Measurements from ENCODE around the gene MAD1L1. TPM values are rescaled to one million over a fixed set of nuclear protein-coding genes. Genes with fewer than 3 reads are reported as not detected.

MAD1L1 gene
- total and polyA plus RNA-seq, 2 of the 8 experiments (the other 6 are each of a cell fraction or from before 2014, with no cell fraction given): 40.4 to 44.6 TPM

- Histone ChIP-seq H4K20me1 (replicated peaks in 1 of 2; ENCODE audit: control insufficient read depth in 1 of 2, insufficient read depth in 2 of 2, low read length in 2 of 2) (peaks cover 2 to 4% of the 10 kb centered on the region in 2 experiments), H3K36me3 (ENCODE audit: control insufficient read depth in 2 of 4, insufficient read depth in 4 of 4, low read length in 3 of 4) (no peaks in the 10 kb centered on the region; a peak in 1 of 8 replicates), H3K14ac (ENCODE audit: insufficient read length) (no peak overlapping the region), H3K79me1 (ENCODE audit: low read depth, low read length) (no peaks in the 10 kb centered on the region; the same call in 1 of the 2 replicates), H3K79me2 (ENCODE audit: control insufficient read depth in 1 of 2, insufficient read depth in 2 of 2, low read length in 2 of 2) (no peaks in the 10 kb centered on the region), H2AFZ (ENCODE audit: low read length) (no peak overlapping the region), H4K8ac (ENCODE audit: extremely low read depth, insufficient read depth, low read length) (no peak overlapping the region), H2BK120ac (replicated peaks; ENCODE audit: low read depth, low read length) (no peak overlapping the region), H3K9ac (replicated peaks in 1 of 4; ENCODE audit: extremely low read depth in 1 of 4, low read depth in 3 of 4, low read length in 3 of 4) (no peak overlapping the region), H2BK12ac (ENCODE audit: low read depth, low read length) (no peak overlapping the region), H2BK5ac (ENCODE audit: low read depth, low read length) (no peak overlapping the region), H3K9me3 (ENCODE audit: insufficient read depth in 2 of 2, low read depth in 1 of 2, low read length in 1 of 2) (no peaks in the 10 kb centered on the region), H4K91ac (replicated peaks; ENCODE audit: insufficient read length, low read length) (no peak overlapping the region), H3K27me3 (replicated peaks in 1 of 4; ENCODE audit: control insufficient read depth in 3 of 4, extremely low read depth in 1 of 4, insufficient read depth in 3 of 4, low read length in 3 of 4) (no peaks in the 10 kb centered on the region), H3K23me2 (ENCODE audit: low read depth, low read length) (no peaks in the 10 kb centered on the region), H4K5ac (ENCODE audit: insufficient read length, low read depth, low read length) (no peak overlapping the region), H3K4me2 (ENCODE audit: insufficient read depth in 1 of 2, low read depth in 2 of 2, low read length in 2 of 2) (no peak overlapping the region), H3K56ac (replicated peaks; ENCODE audit: insufficient read length, low read depth, low read length) (no peak overlapping the region), H3K23ac (ENCODE audit: insufficient read length) (no peak overlapping the region), H3K27ac (ENCODE audit: low read depth, low read length) (no peak overlapping the region), H2BK20ac (ENCODE audit: low read length) (no peak overlapping the region), H2AK5ac (ENCODE audit: low read depth, low read length) (no peak overlapping the region), H3K4me1 (replicated peaks in 1 of 4; ENCODE audit: control insufficient read depth in 3 of 4, insufficient read depth in 4 of 4, low read length in 3 of 4) (no peaks in the 10 kb centered on the region; a peak in 1 of 7 replicates), H3K4me3 (ENCODE audit: extremely low read depth in 1 of 4, insufficient read depth in 2 of 4, low read depth in 3 of 4, low read length in 4 of 4) (no peak overlapping the region), H3K4ac (replicated peaks; ENCODE audit: insufficient read length, low read depth, low read length) (no peak overlapping the region), H2BK15ac (ENCODE audit: low read length) (no peak overlapping the region), H3K18ac (ENCODE audit: extremely low read depth, low read length) (no peak overlapping the region)
- ChIA-PET CTCF (ENCODE audit: partially characterized antibody) (interaction anchor here (0.7 to 1.4 kb wide), 3 partner anchors 9 to 253 kb away, joined by 3 read pairs; no protein-coding TSS in a partner anchor), POLR2A (ENCODE audit: partially characterized antibody) (no interaction called here)
- FAIRE-seq (no peak), DNase-seq (ENCODE audit: low read depth in 1 of 2, low spot score in 2 of 2) (no peak)
- 90% methylated on average over 26 of the region's 31 CpGs; no CpG with 5 or more reads in 1 of the 2 experiments for WGBS, 2 experiments (ENCODE audit: extremely low coverage in 1 of 2, insufficient coverage in 1 of 2, insufficient read length in 1 of 2, insufficient replicate concordance in 2 of 2, low coverage in 1 of 2, low lambda C conversion rate in 2 of 2, missing lambda C conversion rate in 1 of 2)
- TF ChIP-seq YY1 (IDR thresholded peaks at IDR 0.05; ENCODE audit: low read depth, low read length) (no peak), CHD2 (IDR thresholded peaks at IDR 0.05; ENCODE audit: low read length) (no peak), CEBPB (IDR thresholded peaks at IDR 0.05; ENCODE audit: low read depth, low read length) (no peak), HDAC2 (IDR thresholded peaks at IDR 0.05; ENCODE audit: borderline replicate concordance in 1 of 2, low read depth in 2 of 2, low read length in 2 of 2) (no peak), BACH1 (IDR thresholded peaks at IDR 0.05; ENCODE audit: low read length) (no peak), SP4 (IDR thresholded peaks at IDR 0.05; ENCODE audit: low read length) (no peak), SRF (IDR thresholded peaks at IDR 0.05; ENCODE audit: low read depth, low read length) (no peak), JUN (IDR thresholded peaks at IDR 0.05; ENCODE audit: low read depth, low read length) (no peak), CREB1 (IDR thresholded peaks at IDR 0.05) (no peak), CBX8 (IDR thresholded peaks at IDR 0.05; ENCODE audit: borderline replicate concordance, low read depth, low read length) (no peak), NANOG (IDR thresholded peaks at IDR 0.05; ENCODE audit: insufficient read depth, low read depth, low read length, poor library complexity, severe bottlenecking) (no peak), ASH2L (IDR thresholded peaks at IDR 0.05; ENCODE audit: low read length) (no peak), KDM5A (IDR thresholded peaks at IDR 0.05; ENCODE audit: low read length) (no peak), RBBP5 (IDR thresholded peaks at IDR 0.05; ENCODE audit: borderline replicate concordance, low read depth, low read length) (no peak), EP300 (IDR thresholded peaks at IDR 0.05; ENCODE audit: borderline replicate concordance in 1 of 2, low read depth in 2 of 2, low read length in 2 of 2) (no peak)
Observed at GRCh38 chr7:1850976-1851571, 381.7 kb downstream of the MAD1L1 start.
